ENCODE results near the gene NTMT1.

The NTMT1 gene

GRCh38 chr9:129682381-129682780 lies 56.4 kb downstream of the NTMT1 start:
- no peak for DNase-seq

DNA sequence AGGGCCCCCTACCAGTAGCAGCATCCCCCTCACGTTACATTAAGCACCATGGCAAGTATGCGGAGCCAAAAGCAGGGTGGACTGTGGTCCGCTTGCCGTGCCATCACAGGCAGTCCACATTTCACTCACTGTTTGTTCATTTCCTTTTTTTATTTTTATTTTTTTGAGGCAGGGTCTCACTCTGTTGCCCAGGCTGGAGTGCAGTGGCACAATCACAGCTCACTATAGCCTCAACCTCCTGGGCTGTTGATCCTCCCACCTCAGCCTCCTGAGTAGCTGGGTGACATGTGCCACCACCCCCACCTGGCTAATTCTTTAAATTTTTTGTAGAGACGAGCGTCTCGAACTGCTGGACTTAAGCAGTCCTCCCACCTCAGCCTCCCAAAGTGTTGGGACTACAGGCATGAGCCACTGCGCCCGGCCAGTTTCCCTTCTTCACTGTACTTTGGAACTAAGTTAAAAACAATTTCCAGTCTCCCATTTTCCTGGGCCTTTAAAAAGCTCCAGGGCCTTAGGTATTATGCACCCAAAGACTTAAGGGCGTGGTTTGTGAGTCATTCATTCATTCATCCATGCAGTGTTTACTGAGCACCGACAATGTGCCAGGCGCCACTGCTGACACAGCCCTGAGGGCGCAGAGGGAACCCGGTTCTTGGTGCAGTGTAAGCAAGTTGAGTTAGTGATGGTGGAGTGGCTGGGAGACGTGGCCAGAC lies 59.4 kb downstream of the NTMT1 start:
- no peak for DNase-seq

Data from stimulated activated CD4-positive, alpha-beta T cell treated with anti-CD3 and anti-CD28 coated beads, Interleukin-4, amount 100 ng/mL, for 1 hour (primary cell).